ENCODE results near the gene CCDC12.

The CCDC12 gene

DNA sequence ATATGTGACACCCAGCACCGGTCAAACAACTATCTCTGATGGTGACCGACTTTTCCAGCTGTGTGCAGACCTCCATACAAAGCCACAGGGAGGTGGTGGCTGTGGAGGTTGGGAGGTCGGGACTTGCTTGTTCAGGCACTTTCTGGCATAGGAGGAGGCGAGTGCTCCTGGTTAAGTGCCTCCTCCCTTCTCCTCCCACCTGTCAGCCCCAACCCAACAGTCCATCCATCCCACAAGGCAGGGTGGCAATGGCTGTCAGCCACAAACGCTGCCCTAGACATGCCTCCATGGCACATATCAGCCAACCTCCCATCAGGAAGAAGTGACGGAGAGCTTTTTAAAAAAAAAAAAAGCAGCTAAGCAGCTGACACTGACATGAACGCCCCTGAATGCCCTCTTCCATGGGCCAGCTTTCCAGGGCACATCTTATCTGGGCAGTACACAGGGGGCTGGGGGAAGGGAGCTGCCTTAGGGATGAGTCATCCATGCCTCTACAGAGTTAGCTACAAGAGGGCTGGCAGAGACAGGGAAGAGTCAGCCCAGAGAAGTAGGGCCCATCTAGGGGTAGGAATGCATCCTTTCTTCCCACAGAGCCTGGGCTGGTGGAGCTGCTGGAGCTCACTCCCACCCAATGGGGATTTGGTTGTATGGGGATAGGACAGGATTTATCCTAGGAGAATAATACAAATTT, 41.2 kb downstream of the CCDC12 start:
- DNase-seq = no peak

DNA sequence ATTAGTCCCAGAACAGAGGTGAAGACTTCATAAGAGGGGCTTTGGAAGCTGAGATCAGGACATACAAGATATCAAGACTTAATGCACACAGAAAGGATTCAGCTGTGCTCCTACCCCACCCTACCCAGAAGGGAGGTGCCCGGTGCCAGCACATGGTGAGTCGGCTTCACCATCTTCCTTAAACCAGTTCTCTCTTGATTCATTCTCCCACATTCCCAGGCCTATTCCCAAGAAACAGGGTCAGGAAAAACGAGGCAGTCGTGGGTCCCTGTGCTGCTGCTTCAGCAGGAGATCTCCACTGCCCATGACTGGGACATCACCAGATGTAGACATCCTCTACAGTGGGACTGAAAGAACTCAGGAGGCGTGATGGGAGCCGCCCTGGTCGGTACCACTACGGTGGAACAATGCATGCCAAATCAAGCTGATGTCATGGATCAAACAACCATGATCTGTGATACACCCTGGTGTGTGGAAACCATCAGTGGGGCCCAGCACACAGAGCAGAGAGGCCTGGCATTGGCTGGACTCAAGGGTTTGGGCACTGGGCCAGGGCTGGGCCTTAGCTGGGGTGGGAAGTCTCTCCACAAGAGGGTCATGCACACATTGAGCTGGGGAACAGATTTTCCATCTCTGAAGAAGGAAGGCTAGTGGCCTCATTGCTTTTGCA, 41.9 kb downstream of the CCDC12 start:
- no peak for DNase-seq

- no peak for DNase-seq
Measured at GRCh38 chr3:46934072-46934471, 42.5 kb downstream of the CCDC12 start.

DNA sequence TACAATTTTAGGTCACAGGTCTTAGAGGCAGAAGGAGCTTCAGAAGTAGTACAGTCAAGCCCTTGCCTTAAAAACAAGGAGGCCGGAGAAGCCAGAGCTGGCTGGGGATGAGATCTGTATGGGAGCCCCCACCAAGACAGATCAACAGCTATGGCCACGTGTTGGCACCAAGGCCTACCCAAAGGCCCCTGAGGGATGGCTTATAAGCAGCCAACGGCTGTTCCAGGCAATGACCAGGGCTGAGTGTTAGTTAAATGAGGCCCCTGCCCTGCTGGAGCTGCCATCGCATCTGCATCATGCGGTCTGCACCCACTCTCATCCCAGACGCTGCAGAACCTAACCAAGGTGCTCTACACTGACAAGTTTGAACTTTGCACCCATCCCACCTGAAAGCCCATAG, 43.3 kb downstream of the CCDC12 start:
- DNase-seq = no peak

- DNase-seq = no peak
Measured at GRCh38 chr3:46932455-46933225, 43.9 kb downstream of the CCDC12 start.

- DNase-seq = no peak
Measured at GRCh38 chr3:46931631-46932331, 44.8 kb downstream of the CCDC12 start.

- no peak for DNase-seq
Measured at GRCh38 chr3:46930945-46931403, 45.6 kb downstream of the CCDC12 start.

DNA sequence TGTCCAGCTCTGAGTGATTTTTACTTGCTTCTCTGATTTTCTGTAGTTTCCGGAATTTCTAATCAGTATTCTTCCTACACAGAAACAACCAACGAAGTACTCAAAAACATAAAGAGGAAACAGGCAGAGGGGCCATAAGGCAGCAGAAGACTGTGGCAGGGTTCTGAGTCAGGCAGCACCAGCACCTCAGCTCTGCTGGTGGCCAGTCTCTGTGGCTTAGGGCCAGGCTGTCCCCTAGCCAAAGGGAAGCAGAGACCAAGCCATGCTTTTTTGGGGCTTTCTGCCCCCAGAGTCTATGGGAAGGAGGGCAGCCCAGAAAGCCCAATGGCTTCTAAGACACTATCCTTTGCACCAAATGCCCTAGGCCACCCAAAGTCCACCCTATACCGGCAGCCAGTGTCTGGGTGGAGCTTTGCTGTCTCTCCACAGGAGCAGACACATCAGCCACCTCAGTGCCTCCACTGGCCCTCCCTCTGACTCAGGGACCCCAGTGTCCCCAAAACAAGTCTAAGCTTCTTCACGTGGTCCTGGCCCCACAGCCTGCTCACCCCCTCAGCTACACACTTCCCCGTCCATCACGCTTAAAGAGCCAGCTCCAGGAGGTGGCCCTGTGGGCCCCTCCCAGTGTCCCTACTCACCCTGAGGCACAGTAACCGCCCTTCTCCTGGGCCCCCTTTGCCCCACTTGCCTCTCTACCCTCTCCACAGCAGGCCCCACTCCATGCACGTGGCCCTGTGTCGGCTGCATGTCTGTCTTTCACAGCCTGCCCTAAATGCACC, 46.2 kb downstream of the CCDC12 start:
- DNase-seq = no peak

DNA sequence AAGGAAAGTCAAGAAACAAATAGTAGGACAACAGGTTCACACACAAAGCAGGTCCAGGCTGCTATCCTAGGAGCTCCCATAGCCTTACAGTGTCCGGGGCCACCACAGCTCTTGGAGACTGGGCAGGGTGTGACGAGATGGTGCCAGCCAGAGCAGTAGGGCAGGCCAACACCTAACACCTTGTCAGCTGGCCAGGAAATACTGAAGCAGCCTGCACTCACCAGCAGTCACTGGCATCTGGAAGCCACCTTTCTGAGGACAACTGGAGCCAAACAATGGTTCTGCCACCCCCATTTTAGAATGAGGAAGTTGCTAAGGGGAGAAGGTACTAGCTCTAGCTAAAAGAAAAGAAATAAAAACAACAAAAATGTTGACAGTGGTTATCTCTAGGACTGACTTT, 47.2 kb downstream of the CCDC12 start:
- no peak for DNase-seq

DNA sequence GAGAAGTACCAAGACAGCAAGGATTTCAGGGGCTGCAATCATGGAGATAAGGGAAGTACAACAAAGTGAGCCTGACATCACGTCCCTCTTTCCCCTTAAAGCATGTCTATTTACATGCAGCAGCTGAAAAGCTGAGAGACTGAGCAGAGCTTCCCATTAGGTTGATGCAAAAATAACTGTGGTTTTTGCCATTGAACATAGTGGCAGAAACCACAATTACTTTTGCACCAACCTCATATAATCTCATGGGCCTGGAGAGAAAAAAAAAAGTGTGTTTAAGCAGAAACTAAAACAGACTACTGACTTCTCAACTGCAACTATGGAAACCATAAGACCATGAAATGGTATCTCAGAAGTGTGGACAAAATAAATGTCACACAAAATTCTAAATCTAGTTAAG, 48.3 kb downstream of the CCDC12 start:
- DNase-seq = no peak

DNA sequence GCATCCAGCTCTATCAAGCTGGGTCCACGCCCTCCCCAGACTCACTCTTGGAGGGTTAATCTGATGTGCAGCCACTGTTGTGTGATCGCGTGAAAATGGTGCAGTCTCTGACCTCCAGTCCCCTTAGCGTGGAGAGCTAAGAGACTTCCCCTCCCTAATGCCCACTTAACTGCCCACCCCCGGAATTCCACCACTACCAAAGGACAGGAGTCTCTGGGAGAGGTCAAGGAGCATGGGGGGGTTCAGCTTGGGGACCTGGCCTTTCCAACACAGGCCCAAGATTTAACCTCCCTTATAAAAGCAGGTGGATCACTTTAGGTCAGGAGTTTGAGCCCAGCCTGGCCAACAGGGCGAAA, 48.8 kb downstream of the CCDC12 start:
- DNase-seq = no peak

GRCh38 chr3:46926871-46927717, 49.5 kb downstream of the CCDC12 start:
- DNase-seq = no peak

- no peak for DNase-seq
Measured at GRCh38 chr3:46926447-46926846, 50.1 kb downstream of the CCDC12 start.

DNA sequence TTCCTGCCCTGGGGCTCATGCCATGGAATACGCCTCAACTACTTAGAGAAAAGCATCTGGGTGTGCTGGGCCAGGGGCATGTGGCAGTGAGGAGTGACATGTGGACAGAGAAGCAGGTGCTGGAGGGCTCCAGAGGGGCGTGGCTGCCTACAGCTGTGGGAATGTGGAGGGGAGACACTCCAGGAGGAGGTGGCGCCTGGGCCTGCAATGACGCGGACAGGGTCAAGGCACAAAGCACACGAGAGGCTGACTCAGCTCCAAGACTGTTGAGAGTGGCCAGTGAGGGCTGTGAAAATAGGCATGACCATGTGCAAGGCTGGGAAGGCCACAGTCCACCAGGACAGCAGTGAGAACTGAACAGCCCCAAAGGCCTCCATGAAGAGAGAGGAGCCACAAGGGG, 50.5 kb downstream of the CCDC12 start:
- DNase-seq = no peak

DNA sequence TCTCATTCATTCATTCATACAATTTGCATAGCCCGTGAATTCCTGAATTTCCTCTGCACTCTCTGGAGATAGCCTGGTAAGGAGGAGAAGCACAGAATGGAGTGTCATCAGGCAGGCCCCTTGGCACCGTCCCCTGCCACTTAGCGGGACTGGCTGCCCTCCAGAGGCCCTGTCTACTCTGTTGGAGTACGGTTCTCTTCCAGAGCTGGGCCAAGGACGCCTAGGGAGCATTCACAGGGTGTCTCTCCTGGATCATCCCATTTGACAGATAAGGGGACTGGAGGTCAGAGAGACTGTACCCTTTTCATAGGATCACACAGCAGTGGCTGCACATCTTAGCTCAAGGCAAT, 51.0 kb downstream of the CCDC12 start:
- DNase-seq = no peak

GRCh38 chr3:46924921-46925584, 51.5 kb downstream of the CCDC12 start:
- no peak for DNase-seq

DNA sequence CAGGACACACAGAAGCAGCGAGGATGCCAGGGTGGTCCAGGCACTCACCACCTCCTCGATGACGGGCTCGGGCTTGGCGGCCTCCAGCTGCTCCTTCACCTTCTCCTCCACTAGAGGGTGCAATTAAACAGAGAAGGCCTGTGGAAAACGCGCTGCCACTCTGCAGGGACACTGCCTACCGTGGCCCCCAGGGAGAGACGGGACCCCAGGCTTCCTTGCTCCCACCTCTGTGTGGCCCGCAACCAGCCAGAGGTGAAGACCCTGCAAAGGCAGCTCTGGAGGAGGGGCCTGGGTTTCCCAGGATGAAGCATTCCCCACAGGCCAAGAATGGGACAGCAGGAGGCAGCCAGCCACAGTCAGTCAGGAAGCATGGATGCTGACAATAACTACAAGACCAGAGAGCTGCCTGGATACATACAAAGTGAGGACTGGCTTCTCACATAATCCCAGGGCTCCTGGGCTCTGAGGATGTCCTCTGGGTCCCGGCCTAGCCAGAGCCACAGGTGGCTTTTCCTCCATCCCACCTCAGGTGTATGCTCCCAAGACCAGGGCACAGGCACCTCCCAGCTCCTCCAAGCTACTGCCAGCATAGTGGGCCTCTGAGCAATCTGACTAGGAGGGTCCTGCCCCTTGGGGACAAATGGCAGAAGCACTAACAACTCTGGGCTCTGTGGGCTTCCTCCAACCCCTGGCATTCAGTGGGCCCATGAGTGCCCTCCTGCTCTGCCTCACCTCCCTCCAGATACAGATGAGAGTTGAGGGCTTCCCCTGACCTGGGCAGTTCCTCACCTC, 52.8 kb downstream of the CCDC12 start:
- DNase-seq = no peak

DNA sequence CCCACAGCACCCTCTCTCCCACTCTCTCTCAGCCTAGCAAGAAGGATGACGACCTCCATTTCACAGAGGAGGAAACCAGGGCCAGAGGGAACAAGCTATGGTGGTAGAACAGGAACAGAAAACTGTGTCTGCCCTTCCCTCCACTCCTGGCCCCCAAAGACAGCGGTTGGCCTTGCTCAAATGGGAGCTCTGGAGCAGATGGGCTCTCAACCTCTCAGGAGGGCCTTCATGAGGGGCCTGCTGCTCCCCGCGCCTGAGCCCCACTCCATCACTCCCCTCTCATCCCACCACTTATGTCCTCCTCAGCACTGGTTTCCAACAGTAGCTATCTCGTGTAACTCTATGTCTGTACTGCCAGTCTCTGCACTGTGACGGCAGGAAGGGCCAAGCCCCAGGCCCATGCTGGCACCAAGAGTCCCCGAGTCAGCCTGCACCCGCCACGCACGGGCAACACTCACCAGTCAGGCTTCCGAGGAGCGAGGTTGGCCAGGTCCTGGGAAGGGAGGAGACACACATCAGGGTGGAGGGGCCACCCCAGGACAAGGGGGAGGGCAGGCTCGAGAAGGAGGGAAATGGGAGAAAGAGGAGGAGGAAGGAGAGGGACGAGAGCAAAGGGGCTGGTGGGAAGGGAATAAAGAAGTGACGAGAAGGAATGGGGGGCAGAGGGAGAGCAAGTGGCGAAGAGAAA, 53.5 kb downstream of the CCDC12 start:
- no peak for DNase-seq

DNA sequence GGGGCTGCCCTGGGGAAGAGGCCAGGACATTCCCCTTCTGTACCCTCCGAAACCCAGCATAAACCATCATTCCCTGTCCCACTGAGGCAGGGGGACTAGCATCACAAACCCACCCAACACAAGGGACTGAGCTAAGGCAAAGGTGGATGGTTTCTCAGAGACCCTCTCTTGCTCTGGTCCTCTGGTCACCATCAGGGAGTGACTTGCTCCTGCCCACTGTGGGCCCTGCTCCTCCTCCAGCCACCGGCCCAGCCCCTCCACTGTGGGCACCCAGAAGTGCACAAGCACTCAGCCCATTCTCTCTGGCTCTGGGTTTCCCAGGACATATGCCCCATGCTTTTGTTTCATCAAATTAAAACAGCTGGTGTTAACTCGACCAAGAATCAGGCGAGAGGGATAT, 54.1 kb downstream of the CCDC12 start:
- no peak for DNase-seq

DNA sequence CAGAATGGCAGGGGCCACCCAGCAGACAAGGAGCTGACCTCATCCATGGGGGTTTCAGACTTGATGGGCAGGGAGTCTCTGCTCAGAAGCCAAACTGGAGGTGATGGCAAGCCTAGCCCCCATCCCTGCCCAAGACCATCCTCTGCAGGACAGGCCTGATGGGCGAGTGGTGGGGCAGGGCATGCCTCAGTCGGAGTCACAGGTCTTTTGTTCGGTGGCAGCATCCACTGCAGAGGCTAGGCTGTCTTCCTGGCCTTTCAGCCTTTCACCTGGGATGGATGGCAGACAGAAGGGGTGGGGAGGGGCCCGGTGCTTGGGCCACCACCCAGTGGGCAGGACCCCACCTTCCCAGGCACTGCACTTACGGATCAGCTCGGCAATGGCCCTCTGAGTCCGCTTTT, 54.7 kb downstream of the CCDC12 start:
- no peak for DNase-seq
